ENCODE data around the gene SLIT3.

GRCh38 chr5:168882283-168882682 lies 418.7 kb downstream of the SLIT3 start:
- TF ChIP-seq POLR2A (IDR thresholded peaks at IDR 0.05; ENCODE audit: low read length) (no peak), GATA1 (IDR thresholded peaks at IDR 0.05; ENCODE audit: low read depth, low read length) (no peak)

All from erythroblast (primary cell).